Stimulated activated effector memory CD8-positive, alpha-beta T cell treated with anti-CD3 and anti-CD28 coated beads, Interleukin-12 subunit alpha, Interleukin-12 subunit beta, amount 100 ng/mL, for 72 hours (primary cell): ENCODE measurements around the gene OR2A25.

ENCODE experiments used
- ATAC-seq: fragments of 150-1000 bp; cut with Tn5 transposase; 2 replicates; pipeline ENCODE4 v1.10.0; 2021
- DNase-seq, 2 donors: peaks; one replicate each; pipeline ENCODE4 v3.0.0; 2021 to 2022; ENCODE audit warnings: low spot score in 2 of 2
- H3K27ac Mint-ChIP-seq: one replicate; pipeline ENCODE4 v1.8.0; 2022; ENCODE audit warnings: mild to moderate bottlenecking, mixed read lengths
- H3K36me3 Mint-ChIP-seq: one replicate; pipeline ENCODE4 v1.8.0; 2022; ENCODE audit warnings: mild to moderate bottlenecking, mixed read lengths
- H3K4me1 Mint-ChIP-seq: one replicate; pipeline ENCODE4 v1.8.0; 2022; ENCODE audit warnings: mixed read lengths
- H3K4me3 Mint-ChIP-seq: one replicate; pipeline ENCODE4 v1.8.0; 2022; ENCODE audit warnings: mild to moderate bottlenecking, mixed read lengths
- H3K9me3 Mint-ChIP-seq: one replicate; pipeline ENCODE4 v1.8.0; 2022; ENCODE audit warnings: mixed read lengths

OR2A25 gene, protein sequence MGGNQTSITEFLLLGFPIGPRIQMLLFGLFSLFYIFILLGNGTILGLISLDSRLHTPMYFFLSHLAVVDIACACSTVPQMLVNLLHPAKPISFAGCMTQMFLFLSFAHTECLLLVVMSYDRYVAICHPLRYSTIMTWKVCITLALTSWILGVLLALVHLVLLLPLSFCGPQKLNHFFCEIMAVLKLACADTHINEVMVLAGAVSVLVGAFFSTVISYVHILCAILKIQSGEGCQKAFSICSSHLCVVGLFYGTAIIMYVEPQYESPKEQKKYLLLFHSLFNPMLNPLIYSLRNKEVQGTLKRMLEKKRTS

DNA sequence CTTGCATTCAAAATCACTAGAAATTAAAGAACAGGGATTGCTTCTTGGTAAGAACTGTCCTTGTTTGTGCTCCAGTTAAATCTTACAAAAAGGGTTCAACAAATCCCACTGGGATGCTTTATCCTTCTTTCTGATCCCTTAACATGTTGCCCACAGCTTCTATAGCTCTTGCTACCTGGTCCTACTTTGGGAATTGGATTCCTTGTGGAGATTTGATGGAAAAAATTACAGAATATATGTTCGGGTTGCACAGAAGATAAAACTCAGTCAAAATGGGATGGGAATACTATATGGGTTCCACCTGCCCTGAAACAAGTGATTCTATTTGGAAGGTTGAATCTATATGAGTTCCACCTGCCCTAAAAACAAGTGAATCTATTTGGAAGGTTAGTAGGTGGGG, at the start of gene OR2A25:
TSS of gene OR2A25 (plus strand) at position 301 of the 400 bp plus-strand sequence. CDS start 4,409 bp downstream, outside the sequence.
- no peak within 1 kb of the TSS for H3K4me3 Mint-ChIP-seq
- no peaks in the 10 kb centered on the region for H3K4me1 Mint-ChIP-seq
- DNase-seq (no peak), ATAC-seq (no peak)
- H3K9me3 Mint-ChIP-seq: no peaks in the 10 kb centered on the region
- H3K36me3 Mint-ChIP-seq: no peaks in the 10 kb centered on the region
- no peak within 1 kb of the TSS for H3K27ac Mint-ChIP-seq

DNA sequence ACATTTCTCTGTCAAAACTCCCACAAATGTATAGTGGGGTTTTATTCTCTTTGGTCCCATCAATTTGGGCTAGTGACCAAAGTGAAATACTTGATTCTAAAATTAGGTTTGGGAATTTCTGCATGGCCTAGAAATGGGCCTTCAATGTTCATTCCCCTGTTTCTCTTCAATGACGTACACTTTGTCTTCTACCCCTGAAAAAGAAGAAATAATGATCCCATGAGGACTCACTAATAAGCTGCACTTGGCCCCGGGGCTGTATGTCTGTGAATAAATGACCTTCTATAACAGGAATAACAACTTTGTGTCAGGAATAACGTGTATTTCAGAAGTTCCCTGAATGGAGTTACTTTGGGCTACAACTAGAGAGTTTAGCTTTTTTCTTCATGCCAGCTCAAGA, 49.3 kb upstream of the OR2A25 start:
- no peak overlapping the region for H3K4me3 Mint-ChIP-seq
- DNase-seq (no peak), ATAC-seq (no peak)
- no peaks in the 10 kb centered on the region for H3K36me3 Mint-ChIP-seq
- peaks cover 3% of the 10 kb centered on the region for H3K9me3 Mint-ChIP-seq
- no peaks in the 10 kb centered on the region for H3K4me1 Mint-ChIP-seq
- no peak overlapping the region for H3K27ac Mint-ChIP-seq

DNA sequence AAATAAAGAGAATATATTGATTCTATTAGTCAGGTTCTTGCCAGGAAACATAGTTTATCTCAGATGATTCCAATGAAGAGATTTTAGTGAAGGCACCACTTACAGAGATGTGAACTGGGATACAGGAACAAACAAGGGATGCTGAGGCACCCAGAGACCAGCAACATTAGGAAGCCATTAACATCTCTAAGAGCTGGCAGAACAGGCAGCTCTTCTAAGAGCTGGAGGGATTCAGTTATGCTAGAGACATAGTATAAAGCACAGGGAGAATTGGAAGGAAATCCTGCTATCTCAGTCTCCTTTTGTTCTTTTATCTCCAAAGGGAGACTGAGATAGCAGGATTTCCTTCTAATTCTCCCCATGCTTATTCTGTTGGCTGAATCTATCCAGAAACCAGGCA, 47.4 kb upstream of the OR2A25 start:
- Mint-ChIP-seq H3K4me3 (no peak overlapping the region), H3K36me3 (no peaks in the 10 kb centered on the region), H3K27ac (no peak overlapping the region), H3K4me1 (no peaks in the 10 kb centered on the region), H3K9me3 (peaks cover 3% of the 10 kb centered on the region)
- ATAC-seq (no peak), DNase-seq (no peak)

DNA sequence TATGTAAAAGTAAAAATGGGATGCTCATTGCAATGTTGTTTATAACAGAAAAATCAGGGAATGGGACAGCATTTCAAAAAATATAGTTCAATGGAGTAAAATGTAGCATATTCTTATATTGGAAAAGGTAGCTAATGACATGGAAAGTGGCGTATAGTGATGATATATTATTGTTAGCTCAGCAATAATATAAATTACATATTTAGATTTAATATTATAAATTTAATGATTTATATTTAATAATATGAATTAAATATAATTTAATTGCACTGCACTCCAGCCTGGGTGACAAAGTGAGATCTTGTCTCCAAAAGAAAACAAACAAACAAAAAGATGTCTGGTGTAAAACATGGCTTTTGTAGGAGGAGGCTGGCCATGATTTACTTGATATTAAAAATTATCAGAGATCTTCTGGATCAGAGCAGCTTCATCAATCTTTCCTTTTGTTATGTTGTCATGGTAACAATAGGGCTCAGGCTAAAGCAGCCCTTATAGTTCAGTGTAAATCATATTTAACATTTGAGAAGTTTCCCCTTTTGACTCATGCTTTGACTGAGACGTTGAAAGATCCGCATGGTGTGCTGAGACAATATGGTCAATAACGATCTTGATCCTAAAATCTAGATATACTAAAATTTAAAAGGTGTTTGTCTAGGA, 46.3 kb upstream of the OR2A25 start:
- no peaks in the 10 kb centered on the region for H3K4me1 Mint-ChIP-seq
- no peaks in the 10 kb centered on the region for H3K36me3 Mint-ChIP-seq
- H3K4me3 Mint-ChIP-seq: no peak overlapping the region
- ATAC-seq (no peak), DNase-seq (no peak)
- peaks cover 3% of the 10 kb centered on the region for H3K9me3 Mint-ChIP-seq
- H3K27ac Mint-ChIP-seq: no peak overlapping the region

DNA sequence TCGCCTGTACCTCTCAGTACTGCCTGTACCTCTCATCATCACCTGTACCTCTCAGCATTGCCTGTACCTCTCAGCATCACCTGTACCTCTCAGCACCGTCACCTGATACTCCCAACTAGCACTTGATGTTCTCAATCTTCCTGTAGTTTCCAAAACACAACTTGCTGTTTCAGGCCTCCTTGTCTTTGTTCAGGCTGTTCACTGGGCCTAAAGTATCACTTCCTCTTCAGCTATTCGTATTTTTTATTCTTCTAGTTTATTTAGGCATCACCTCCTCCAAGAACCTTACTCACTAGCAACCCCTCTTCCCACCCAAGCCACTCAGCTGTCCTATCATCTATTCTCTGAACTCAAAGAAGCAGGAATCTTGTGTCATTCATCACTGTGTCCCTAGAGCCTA, 45.4 kb upstream of the OR2A25 start:
- Mint-ChIP-seq H3K9me3 (no peaks in the 10 kb centered on the region), H3K4me3 (no peak overlapping the region), H3K4me1 (no peaks in the 10 kb centered on the region), H3K36me3 (no peaks in the 10 kb centered on the region), H3K27ac (no peak overlapping the region)
- ATAC-seq: no peak
- DNase-seq: no peak

DNA sequence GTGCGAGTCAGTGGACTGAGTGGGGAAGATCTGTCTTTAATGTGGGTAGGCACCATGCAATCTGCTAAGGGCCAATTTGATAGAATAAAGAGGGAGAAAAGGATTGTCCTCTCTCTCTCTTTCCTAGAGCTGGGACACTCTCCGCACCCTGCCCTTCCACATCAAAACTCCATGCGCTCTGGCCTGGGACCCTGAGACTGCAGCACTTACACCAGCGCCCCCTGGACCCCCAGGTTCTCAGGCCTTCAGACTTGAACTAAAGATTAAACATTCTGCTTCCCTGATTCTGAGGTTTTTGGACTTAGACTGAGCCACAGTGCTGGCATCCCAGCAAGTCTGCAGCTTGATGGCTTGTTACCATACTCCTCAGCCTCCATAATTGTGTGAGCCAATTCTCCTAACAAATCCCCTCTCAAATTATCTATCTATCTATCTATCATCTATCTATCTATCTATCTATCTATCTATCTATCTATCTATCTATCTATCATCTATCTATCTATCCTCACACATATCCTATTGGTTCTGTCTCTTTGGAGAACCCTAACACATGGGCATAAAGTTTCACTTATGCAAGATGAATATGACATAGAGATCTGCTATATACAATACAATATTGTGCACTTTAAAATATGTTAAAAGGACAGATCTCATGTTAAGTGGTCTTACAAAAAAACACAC, 43.3 kb upstream of the OR2A25 start:
- DNase-seq (no peak), ATAC-seq (no peak)
- Mint-ChIP-seq H3K27ac (no peak overlapping the region), H3K9me3 (no peaks in the 10 kb centered on the region), H3K4me3 (no peak overlapping the region), H3K4me1 (no peaks in the 10 kb centered on the region), H3K36me3 (no peaks in the 10 kb centered on the region)

DNA sequence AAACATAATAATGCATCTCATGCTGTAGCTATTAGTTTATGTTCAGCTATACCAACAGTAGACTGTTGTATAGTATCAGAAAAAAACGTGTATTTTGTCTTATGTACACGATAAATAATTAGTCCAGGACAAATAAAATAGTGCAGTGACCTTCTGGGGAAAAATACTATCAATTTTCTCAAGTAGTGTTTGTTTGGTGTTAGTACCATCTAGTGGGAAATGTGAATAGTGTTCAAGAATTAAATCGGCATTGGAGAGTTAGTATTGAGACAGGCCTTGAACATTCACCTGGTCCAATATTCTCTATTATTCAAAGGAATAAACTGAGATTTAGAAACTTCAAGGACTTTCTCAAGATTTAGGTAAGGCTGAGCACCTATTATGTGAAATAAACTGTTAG, 42.5 kb upstream of the OR2A25 start:
- Mint-ChIP-seq H3K4me1 (no peaks in the 10 kb centered on the region), H3K4me3 (no peak overlapping the region), H3K27ac (no peak overlapping the region), H3K36me3 (no peaks in the 10 kb centered on the region), H3K9me3 (no peaks in the 10 kb centered on the region)
- no peak for DNase-seq
- no peak for ATAC-seq

DNA sequence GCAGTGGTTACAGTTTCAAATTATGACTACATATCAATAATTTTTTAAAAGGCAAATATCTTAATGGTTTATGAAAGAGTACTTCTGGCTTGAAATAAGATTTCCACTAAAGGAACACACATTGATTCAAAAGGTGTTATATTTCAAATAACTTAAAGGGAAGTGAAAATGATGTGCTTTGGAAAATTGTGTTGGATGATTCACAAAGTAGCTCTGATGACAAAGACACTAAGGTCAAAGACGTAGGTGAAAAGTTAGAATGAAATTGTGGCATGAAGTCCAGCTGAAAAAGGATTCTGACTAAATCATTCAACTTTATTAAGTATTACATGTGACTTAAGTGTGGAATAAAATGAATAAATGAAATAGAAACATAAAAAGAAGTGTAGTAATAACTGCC, 41.6 kb upstream of the OR2A25 start:
- Mint-ChIP-seq H3K27ac (no peak overlapping the region), H3K9me3 (no peaks in the 10 kb centered on the region), H3K4me1 (no peaks in the 10 kb centered on the region), H3K4me3 (no peak overlapping the region), H3K36me3 (no peaks in the 10 kb centered on the region)
- DNase-seq (no peak), ATAC-seq (no peak)

DNA sequence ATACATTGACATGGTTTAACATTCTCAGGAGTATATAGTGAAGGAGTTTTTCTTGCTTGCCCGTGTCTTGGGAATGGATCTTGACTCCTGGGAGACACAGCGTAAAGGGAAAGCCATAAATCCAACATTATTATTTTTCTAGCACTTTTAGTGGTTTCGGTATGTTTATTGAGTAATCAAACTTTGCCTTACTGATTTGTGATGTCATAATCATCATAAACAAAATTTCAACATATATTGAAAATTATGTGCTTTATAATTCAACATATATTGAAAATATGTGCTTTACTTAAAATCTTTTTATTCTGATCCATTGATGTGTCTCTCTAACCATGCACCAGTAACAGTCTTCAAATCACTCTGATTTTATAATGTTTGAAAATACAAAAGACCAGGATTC, 41.1 kb upstream of the OR2A25 start:
- no peak overlapping the region for H3K4me3 Mint-ChIP-seq
- ATAC-seq (no peak), DNase-seq (no peak)
- H3K9me3 Mint-ChIP-seq: no peaks in the 10 kb centered on the region
- H3K36me3 Mint-ChIP-seq: no peaks in the 10 kb centered on the region
- H3K27ac Mint-ChIP-seq: no peak overlapping the region
- H3K4me1 Mint-ChIP-seq: no peaks in the 10 kb centered on the region

DNA sequence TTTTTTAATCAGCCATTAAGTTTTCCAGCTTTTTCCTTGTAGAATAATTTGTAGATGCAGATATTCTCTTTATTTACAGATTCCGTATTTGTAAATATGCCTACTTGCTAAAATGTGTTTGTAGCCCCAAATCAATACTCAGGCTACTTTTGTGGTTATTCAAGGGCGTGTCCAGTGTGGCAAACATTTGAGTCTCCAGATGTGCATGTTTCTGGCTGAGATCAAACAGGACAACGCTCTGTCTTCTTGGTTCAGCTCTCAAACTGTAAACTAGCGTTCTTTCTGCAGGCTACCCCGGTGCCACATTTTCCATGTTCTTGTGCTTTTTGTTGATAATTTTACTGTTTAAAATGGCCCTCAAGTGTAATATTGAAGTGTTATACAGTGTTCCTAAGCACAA, 37.1 kb upstream of the OR2A25 start:
- DNase-seq (no peak), ATAC-seq (no peak)
- Mint-ChIP-seq H3K9me3 (no peaks in the 10 kb centered on the region), H3K27ac (no peak overlapping the region), H3K36me3 (no peaks in the 10 kb centered on the region), H3K4me1 (no peaks in the 10 kb centered on the region), H3K4me3 (no peak overlapping the region)

DNA sequence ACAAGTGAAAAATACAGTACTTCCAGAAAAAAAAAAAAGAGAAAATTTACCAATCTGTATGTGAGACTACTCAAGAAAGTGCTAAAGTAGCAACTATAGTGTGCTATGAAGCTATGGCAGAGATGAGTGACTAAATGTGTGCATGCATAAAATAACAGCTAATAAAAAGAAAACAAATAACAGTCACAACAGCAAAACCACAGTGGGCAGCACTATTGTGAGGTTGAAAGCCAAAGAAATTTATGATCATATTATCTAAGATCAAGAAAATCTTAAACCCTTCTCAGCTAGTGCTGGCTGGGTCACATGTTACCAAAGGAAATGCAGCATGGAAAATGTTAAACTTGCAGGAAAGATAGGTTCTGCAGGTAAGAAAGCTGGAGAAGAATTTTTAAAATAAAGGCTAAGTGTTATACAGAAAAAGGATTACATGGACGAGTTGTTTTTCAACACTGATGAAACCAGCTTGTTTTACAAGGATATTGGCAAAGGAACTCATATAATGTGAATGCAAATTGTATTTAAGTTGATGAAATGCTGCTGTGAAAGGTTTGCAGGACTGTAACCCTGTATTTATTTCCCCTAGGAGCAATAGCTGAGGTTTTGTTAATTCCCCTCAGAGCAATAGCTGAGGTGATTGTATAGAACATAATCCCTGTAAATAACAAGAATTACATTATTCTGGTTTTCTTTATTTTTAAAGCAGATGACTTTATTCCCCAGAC, 36.5 kb upstream of the OR2A25 start:
- DNase-seq (no peak), ATAC-seq (no peak)
- no peak overlapping the region for H3K4me3 Mint-ChIP-seq
- no peaks in the 10 kb centered on the region for H3K36me3 Mint-ChIP-seq
- no peak overlapping the region for H3K27ac Mint-ChIP-seq
- no peaks in the 10 kb centered on the region for H3K9me3 Mint-ChIP-seq
- H3K4me1 Mint-ChIP-seq: no peaks in the 10 kb centered on the region

DNA sequence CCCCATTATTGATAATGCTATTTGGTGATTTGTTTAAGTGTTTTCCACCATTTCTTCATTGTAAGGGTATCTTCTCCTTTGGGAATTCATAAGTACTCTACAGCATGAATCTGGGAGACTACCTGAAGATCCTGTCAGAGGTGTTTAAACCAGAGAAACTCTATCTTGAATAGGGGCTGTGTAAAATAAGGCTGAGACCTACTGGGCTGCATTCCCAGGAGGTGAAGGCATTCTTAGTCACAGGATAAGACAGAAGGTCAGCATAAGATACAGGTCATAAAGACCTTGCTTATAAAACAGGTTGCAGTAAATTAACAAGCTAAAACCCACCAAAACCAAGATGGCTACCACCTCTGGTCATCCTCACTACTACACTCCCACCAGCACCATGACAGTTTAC, 34.2 kb upstream of the OR2A25 start:
- no peak overlapping the region for H3K27ac Mint-ChIP-seq
- no peak for ATAC-seq

DNA sequence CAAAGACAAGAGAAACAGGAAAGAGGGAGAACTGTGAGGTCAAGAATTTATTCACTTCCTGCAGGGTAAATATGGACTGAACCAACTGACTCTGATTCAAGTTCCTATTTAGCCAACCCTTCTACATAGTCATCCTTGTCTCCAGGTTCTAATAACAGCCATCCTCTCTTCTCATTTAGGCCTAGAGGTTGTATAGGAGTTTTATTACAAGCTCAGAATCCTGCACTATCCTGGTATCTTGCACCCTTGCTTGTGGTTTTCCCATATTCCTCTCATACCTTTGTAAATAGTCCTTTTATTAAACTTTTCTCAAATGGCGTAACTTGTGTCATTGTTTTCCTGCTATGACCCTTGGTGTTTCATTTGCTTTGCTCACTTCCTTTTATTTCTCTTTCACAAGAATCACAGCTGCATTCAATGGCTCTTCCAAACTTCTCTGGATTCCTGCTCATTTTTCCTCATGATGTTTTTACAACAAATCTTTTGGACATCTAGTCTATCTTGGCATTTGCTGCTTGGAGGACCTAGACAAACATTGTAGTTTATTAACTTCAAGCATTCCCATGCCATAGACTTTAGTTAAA, 33.2 kb upstream of the OR2A25 start:
- Mint-ChIP-seq H3K4me1 (no peaks in the 10 kb centered on the region), H3K9me3 (no peaks in the 10 kb centered on the region), H3K27ac (no peak overlapping the region), H3K4me3 (no peak overlapping the region), H3K36me3 (no peaks in the 10 kb centered on the region)
- ATAC-seq: no peak
- DNase-seq: no peak

More for the DNA sequence above, 34.2 kb upstream of the OR2A25 start:
- H3K4me3 Mint-ChIP-seq: no peak overlapping the region
- no peak for DNase-seq
- no peaks in the 10 kb centered on the region for H3K36me3 Mint-ChIP-seq
- no peaks in the 10 kb centered on the region for H3K9me3 Mint-ChIP-seq
- H3K4me1 Mint-ChIP-seq: no peaks in the 10 kb centered on the region

DNA sequence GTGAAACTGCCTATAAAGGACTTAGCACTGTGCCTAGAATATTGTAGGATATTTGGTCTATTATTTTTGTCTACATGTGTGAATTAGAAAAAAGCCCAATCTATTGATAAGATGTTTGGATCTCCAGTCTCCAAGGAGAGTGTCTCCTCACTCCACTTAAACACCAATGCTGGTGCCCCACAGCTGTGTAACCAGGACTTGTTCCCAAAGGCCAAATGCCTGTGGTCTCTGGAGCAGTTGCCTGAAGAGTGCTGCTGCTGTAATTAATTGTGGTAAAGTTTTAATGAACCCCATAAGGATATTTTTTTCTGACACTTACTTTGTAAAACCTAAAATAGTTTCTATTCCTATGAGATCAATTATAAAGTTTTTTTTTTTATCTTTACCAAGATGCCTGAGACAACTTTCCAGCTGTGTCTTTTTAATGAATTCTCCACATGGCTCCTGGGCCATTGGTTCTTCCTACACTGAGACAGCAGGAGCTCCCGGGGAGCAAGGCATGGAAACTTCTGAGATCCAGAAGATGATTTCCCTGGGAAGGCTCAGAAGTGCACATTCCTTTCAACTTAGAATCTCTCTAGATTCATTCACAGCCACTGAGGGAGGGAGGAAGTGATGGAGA, 32.1 kb upstream of the OR2A25 start:
- no peaks in the 10 kb centered on the region for H3K4me1 Mint-ChIP-seq
- ATAC-seq (no peak), DNase-seq (no peak)
- no peaks in the 10 kb centered on the region for H3K36me3 Mint-ChIP-seq
- no peak overlapping the region for H3K27ac Mint-ChIP-seq
- no peaks in the 10 kb centered on the region for H3K9me3 Mint-ChIP-seq
- no peak overlapping the region for H3K4me3 Mint-ChIP-seq

DNA sequence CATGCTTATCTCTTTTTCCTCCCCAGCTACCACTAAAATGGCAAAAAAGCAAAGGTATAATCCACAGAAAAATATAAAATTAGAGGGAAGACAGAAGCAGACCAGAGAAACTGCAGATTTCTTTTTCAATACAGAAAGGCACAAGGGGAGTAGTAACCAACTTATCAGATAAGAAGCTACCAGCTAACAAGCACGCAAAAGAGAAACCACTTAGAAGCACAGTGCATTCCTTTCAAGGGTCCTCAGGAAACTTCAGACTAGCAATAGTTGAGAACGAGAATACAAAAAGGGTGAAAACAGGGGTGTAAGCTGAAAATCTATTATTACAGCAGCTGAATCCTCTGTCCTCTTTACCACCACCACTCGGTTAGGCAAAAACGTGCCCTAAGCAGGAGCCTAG, 30.7 kb upstream of the OR2A25 start:
- no peak for ATAC-seq
- H3K27ac Mint-ChIP-seq: no peak overlapping the region
- no peak overlapping the region for H3K4me3 Mint-ChIP-seq
- H3K9me3 Mint-ChIP-seq: no peaks in the 10 kb centered on the region
- no peak for DNase-seq
- no peaks in the 10 kb centered on the region for H3K4me1 Mint-ChIP-seq
- H3K36me3 Mint-ChIP-seq: no peaks in the 10 kb centered on the region
